GM12874 (cell line): ENCODE measurements around the gene VSIG10L.

Experiments
- TF ChIP-seq, protein P1 (sequence below): IDR thresholded peaks from 2 replicates; pipeline ENCODE4 v1.5.1; 2011; ENCODE audit warnings: low read depth, mild to moderate bottlenecking, control low read depth, low read length, moderate library complexity; ENCODE audit not compliant: insufficient read depth

Gene VSIG10L

DNA sequence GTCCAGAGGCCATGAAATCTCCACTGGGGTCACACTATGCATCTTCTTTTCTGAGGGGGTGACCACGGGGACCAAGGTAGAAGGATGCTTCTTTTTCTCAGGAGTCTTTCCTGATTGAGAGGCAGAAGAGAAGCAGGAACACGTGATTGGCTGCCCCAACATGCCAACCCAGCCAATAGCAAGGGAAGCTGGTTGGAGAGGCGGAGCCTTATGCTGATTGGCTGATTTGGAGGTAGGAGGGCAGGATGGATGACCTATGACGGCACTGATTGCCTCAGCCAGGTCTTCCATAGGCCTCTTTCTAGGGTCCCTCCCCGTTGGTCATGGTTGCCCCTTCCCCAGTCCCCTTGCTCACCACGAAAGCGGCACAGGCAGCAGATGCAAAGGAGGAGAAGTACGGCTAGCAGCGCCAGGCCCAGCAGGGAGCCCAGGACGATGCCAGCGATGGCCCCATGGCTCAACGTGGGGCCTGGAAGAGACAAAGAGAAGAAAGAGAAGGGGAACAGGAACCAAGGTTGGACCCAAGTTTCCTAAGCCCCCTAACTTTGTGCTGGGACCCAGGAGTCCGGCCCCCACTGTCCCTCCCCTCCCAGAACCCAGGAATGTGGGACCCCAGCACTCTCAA lies 8.0 kb downstream of the VSIG10L start:
- TF ChIP-seq, protein P1, sequence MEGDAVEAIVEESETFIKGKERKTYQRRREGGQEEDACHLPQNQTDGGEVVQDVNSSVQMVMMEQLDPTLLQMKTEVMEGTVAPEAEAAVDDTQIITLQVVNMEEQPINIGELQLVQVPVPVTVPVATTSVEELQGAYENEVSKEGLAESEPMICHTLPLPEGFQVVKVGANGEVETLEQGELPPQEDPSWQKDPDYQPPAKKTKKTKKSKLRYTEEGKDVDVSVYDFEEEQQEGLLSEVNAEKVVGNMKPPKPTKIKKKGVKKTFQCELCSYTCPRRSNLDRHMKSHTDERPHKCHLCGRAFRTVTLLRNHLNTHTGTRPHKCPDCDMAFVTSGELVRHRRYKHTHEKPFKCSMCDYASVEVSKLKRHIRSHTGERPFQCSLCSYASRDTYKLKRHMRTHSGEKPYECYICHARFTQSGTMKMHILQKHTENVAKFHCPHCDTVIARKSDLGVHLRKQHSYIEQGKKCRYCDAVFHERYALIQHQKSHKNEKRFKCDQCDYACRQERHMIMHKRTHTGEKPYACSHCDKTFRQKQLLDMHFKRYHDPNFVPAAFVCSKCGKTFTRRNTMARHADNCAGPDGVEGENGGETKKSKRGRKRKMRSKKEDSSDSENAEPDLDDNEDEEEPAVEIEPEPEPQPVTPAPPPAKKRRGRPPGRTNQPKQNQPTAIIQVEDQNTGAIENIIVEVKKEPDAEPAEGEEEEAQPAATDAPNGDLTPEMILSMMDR, result no peak

DNA sequence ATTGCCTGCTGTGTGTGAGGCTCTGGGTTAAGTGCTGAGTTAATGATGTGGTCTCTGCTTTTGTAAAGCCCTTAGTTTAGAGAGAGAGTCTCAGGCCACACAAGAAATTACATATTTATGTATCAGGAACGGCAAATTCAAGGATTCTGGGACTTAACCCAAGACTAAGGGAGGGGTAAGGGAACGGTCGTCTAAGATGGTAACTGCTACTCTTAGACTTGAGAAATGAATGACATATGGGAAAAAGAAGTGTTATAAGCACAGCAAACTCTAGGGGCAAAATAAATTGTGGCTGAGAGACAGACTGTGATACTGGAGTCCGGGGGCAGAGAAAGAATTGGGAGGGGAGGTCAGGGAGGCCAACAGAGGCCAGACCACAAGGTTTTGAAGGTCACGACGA lies 10.2 kb downstream of the VSIG10L start:
- TF ChIP-seq, protein P1, result no peak

DNA sequence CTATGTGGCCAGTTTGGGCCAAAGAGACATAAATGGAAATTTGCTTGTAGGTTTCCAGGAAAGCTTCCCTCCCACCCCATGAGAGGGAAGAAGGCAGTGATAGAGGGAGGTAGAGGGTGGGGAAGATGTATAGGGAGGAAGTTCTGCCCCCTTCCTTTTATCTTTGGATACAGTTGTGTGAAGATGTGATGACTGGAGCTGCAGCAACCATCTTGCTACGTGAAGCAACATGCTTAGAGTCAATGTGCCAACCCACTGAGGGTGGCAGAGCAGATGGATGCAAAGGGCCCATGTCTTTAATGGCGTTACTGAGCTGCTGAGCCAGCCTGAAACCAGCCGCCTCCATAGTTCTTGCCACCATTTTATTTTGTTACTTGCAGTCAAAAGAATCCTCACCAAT lies 10.7 kb downstream of the VSIG10L start:
- TF ChIP-seq, protein P1, result no peak

DNA sequence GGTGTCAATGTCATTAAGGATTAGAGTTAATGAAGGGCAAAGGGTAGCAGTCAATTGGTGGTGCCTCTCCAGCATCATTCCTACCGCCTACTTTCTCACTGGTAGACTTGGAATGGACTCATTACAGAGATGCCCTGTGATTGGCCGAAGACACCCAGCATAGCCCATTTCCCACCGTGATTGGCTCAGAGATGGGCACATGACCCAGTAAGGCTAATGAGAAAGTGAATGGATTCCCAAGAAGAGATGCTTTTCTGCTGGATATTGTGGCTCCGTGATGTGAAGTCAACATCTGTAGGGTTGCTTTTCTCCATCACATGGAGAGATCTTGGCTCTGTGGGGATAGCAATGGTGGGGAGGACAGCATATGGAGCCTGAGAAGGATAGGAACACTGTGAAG lies 11.6 kb downstream of the VSIG10L start:
- TF ChIP-seq, protein P1, result no peak

DNA sequence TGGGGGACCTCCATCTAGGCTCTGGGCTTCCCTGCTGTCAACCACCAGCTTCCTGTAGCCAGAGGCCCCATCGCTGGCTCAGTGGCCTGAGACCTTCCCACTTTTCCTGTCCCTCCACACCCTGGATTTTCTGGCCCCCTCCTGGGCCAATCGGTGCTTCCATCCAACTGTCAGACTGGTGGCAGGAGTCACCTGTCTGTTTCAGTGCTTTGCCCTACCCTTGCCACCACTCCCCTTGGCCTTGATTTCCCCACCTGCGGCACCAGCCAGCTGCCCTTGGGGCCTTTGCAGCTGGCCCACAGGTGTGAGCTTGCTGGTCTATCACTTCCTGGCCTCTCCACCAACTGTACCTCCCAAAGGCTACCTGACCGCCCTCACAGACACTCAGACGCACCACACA lies 12.5 kb downstream of the VSIG10L start:
- TF ChIP-seq, protein P1, result no peak

DNA sequence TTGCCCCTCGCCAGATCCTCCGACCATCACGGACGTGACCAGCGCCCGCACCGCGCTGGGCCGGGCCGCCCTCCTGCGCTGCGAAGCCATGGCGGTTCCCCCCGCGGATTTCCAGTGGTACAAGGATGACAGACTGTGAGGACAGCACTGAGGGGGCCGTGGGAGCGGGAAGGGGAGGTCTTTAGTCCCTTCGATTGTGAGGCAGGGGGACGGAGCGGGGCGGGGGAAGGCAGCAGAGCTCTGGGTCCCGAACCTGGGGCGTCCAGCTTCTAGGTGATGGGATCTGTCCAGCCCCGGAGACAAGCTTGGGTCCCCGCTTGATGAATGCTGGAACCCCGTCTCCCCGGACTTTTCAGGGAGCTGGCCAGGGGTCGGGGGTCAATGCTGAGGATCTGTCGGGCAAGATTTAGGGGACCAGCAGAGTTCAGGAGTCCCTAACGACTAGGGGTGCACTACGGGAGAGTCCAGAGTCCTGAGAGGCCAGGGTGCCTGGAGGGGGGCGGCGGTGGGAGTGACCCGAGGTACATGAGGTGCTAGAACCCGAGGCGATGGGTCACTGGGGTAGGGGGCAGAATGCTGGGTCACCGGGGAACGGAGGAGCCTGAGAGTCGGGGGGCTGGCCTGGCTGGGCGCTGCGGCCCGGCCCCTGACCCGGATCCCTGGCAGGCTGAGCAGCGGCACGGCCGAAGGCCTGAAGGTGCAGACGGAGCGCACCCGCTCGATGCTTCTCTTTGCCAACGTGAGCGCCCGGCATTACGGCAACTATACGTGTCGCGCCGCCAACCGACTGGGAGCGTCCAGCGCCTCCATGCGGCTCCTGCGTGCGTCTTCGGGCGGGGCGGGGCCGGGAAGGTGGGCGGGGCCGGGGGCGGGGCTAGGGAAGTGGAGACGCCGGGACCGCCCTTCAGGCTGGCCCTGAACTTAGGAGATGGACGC lies 14.6 kb downstream of the VSIG10L start:
- TF ChIP-seq, protein P1, result peak; percentile 13; the same call in 1 of the 2 replicates

DNA sequence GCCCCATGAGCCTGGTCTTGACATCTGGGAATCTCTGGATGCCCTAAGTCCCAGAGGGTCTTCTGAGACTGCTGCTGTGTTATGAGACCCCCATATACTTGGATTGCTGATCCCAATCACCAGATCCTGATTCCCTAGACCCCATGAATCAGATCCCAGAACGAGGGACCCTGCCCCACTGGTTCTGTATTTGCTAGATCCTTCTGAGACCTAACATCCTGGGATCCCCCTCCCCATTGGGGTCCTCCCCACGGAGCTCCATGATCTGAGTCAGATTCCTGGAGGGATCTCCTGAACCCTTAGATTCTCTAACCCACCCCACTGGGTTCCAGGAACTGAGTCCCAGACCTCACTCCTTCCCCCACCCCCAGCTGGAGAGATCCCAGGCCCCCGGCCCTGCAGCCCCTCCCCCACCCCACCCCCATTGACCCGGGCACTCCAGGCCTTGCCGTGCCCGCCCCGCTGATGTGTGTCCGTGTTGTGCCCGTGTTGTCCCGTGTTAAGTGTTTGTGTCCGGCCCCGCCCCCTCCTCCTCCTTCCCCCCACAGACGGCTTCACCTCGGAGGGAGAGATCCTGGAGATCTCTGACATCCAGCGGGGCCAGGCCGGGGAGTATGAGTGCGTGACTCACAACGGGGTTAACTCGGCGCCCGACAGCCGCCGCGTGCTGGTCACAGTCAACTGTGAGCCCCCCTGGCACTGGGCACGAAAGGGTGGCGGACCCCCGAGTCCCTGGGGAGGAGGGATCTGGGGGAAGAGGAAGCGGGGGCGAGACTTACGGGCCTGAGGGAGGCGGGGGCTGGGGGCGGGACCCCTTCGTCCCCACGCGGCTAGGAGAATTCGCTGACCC lies 15.5 kb downstream of the VSIG10L start:
- TF ChIP-seq, protein P1, result no peak
